Activated CD8-positive, alpha-beta memory T cell treated with anti-CD3 and anti-CD28 coated beads for 4 hours (primary cell): ENCODE measurements around the gene IL16.
"Not testable (repeated sequence)": the region's sequence is repeated elsewhere in the genome, so short reads cannot be mapped to it uniquely, and the experiment has no call there.

Experiments used
- DNase-seq, 2 donors: peaks; one replicate each; pipeline ENCODE4 v3.0.0-alpha.2; 2020; ENCODE audit warnings: low read depth in 2 of 2

The IL16 gene

DNA sequence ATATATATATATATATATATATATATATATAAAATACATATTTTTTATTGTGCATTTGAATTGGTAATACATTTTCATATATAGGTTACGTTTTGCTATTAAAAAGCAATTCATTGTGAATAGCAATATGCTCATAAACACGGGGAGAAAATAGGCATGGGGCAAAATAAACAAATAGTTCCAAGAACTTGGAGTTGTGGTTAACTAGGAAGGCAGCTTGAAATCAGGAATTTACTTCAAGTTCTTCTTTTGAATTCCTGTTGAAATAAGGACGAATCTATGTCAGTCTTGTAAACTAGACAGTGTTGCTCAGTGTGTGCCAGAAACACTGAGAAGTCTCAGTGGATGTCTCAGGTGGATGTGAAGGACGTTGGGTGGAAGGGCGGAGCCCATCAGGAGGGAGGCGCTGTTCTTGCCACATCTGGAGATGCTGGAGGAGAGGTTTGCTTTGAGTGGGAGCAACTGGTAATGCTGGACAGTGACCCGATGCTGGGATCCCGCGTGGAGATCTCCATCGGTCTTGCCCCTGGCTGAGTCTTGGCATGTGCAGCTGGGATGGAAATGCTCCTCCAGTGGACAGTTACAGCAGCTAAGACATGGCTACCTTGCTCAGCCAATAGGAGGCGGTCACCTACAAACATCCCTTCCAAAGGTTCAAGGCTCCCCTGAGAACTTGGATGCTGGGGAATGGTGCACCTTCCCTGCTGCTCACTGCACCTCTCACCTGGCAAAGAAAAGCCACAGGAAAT, 2.5 kb downstream of the IL16 start:
- DNase-seq: no peak

DNA sequence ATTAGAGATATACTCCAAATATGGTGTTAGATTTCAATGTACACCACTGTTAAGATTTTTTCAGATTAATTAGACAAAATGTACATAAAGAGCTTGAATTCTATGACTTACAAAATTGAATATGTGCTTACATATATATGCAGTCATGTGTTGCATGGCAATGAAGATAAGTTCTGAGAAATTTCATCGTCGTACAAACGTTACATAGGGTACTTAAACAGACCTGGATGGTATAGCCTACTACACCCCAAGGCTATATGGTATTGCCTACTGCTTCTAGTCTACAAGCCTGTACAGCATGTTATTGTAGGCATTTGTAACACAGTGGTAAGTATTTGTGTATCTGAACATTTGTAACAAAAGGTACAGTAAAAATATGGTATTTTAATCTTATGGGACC, 9.3 kb downstream of the IL16 start:
- DNase-seq: no peak

DNA sequence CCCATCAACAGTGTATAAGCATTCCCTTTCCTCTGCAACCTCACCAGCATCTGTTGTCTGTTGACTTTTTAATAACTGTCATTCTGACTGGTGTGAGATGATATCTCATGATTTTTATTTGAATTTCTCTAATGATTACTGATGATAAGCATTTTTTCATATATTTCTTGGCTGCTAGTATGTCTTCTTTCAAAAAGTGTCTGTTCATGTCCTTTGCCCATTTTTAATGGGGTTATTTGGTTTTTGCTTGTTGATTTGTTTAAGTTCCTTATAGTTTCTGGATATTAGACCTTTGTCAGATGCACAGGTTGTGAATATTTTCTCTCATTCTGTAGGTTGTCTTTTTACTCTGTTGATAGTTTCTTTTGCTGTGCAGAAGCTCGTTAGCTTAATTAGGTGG, 11.3 kb downstream of the IL16 start:
- DNase-seq: not testable (repeated sequence)

DNA sequence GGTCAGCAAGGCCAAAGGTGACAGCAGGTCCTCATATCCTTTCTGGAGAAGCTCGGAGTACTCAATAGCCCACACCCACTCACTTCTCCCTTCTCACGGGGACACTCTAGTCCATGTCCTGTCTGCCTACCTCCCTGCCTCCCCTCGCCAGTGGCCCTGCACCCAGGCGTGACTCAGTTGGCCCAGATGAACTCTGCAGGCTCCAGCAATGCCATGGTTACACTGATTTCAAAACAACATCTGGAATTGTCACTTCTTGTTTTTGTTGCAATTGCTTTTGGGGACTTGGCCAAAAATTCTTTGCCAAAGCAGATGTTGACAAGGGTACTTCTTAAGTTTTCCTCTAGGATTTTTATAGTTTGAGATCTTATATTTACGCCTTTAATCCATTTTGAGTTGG, 13.0 kb downstream of the IL16 start:
- no peak for DNase-seq

DNA sequence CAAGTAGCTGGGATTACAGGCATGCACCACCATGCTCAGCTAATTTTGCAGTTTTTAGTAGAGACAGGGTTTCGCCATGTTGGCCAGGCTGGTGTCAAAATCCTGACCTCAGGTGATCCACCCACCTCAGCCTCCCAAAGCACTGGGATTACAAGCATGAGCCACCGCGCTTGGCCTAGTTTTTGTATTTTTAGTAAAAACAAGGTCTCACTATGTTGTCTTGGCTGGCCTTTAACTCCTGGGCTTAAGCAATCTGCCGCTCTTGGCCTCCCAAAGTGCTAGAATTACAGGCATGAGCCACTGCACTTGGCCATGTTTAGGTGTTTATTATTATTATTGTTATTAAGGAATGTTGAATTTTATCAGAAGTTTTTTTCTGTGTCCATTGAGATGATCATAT, 14.7 kb downstream of the IL16 start:
- DNase-seq: no peak

DNA sequence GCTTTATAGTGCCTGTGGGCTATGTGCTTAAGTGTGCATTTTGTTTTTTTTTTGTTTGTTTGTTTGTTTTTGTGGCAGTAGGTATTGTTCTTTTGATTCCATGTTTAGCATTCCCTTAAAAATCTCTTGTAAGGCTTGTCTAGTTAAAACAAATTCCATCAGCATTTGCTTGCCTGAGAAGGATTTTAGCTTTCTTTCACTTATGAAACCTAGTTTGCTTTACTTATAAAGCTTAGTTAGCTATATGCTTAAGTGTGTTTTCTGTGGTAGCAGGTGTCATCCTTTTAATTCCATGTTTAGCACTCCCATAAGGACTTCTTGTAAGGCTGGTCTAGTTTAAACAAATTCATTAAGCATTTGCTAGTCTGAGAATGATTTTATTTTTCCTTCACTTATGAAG, 17.3 kb downstream of the IL16 start:
- no peak for DNase-seq

DNA sequence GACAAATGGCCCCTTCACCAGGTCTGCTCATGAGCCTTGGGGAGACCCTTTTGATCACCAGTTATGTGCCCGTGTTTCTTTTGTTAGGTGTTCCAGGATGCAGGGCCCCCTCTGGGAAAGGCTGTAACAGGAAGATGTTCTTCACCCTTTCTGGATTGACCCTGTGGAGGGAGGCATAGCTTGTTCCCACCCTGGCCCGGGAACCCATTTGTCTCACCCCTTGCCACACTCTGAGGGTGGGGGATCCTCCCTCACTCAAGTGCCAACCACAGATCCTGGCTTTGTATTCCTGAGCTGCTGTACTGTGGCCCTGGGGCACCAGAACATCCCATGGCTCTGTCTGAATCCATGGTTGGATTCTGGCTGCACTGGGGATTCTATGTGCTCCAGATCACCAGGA, 18.9 kb downstream of the IL16 start:
- no peak for DNase-seq

DNA sequence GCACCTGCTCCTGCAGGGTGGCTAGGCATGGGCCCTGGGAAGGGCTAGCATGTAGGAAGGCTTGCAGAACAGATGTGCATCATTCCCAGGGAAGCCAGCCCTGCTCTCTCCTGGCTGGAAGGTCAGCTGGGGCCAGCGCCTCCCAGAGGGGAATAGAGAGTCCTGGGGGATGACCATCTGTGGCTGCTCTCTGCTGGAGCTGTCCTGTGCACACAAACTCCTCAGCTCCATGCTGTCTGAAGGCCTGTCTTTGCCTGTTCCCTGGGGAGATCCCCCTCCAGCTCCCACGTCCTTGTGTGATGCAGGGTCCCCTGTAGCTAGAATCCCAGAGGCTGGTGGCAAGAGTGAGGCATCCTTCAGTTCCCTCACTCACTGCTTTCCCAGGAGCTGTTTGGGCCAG, 19.3 kb downstream of the IL16 start:
- no peak for DNase-seq

DNA sequence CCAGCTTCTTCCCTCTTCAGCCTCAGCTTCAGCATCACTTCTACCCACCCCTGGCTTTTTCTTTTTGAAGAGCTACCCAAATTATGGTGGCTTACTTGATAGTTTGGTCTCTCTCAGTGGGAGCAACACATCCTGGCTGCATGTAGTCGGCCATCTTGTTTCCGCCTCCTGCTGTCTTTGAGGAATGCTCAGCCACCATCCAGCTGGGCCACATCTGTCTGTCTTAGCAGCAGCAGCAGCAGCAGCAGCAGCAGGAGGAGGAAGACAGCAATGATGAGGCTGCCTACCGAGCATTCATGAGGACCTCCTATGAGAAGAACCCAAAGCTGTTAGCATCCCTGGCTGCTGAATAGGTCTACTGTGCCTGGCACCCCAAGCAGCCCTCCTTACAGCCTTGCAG, 19.7 kb downstream of the IL16 start:
- DNase-seq: no peak

DNA sequence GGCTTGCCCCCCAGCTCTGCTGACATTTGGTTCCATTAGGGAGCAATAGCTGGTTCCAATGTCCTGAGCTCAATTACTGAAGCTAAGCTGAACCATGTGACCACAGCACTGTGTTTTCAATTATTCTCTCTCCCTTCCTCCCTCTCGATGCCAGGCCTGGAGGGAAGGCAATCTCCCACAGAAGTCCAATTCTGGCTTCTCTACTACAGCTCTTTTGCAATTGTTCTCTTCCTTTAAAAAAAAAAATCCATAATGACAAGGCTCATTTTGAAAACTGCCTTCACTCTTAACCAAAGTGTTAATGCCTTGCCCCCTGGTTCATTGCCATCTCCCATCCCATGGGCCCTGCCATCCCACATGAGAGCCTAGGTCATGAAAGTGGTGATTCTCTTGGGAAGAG, 24.8 kb downstream of the IL16 start:
- no peak for DNase-seq

DNA sequence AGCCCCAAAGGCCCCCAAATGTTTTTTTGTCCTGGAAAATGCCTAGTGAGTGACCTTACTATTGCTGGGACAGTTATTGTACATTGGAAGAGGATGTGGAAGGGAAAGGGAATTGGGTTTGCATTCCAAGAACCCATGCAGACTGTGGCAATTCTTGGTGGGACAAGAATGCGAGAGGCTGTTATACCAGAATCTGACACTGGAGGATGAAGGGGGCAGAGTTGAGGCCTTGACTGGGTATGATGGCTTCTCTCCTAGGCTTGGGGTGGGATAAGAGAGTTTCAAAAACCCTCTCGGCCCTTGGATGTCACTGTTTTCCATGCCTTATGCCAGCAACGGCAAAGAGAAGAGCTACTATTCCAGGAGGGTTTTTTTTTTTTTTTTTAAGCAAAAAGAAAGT, 25.3 kb downstream of the IL16 start:
- no peak for DNase-seq

DNA sequence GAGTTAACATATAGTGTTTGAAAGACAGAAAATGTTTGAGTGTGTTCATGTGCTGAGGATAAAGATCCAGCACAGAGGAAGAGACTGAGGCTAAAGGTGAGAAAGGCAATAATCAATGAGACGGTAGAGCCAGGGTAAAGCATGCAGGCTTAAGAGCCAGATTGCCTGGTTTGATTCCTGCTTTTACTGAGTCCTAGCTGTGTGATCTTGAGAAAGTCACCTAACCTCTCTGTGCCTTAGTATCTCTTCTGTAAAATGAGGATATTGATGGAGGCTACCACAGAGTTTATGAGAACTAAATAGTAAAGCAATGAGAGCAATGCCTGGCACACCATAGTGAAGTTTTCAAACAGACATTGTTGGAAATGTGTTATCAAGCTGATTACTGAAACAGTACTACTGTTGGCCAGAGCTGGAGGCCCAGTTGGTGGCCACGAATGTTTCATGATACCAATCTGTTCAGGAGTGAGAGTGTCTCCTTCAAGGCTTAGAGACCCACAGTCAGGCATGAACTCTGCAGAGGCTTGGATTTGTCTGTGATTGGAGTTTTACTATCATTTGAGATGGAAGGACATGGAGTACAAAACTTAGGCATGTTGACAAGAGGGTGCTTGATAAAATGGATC, 26.8 kb downstream of the IL16 start:
- DNase-seq: no peak

DNA sequence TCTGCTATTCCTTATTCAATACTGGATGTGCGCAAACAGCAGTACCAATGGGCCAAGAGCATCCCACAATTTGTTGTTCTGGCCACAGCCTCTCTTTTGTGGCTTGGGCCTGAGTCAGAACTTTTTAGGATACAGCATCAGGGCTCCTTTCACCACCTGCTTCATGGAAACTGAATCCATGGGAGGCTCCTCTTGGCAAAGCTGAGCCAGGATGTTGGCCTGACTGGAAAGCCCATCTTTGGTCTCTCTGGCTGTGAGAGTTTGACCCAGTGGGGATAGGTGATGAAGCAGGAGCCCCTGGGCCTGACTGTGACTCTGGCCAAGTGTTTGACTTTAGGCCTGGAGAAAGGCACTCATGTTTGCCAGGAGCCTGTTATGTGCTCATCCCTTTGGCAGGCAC, 27.6 kb downstream of the IL16 start:
- no peak for DNase-seq

DNA sequence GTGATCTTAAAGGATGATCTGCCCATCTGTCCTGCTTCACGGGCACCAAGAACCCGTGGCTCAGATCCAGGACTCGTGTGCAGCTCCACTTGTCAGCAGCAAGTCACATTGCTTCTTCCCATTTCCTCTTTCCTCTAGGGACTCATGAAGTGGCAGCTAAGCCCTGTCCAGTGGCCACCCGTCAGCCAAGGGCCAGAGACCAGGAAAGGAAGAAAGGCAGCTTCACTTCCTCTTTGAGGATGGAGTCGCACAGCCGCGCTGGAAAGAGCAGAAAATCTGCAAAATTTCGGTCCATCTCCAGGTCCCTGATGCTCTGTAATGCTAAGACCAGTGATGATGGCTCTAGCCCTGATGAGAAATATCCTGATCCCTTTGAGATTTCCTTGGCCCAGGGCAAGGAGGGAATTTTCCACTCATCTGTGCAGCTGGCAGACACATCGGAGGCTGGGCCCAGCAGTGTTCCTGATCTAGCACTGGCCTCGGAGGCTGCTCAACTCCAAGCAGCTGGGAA, 28.5 kb downstream of the IL16 start:
- DNase-seq: no peak

DNA sequence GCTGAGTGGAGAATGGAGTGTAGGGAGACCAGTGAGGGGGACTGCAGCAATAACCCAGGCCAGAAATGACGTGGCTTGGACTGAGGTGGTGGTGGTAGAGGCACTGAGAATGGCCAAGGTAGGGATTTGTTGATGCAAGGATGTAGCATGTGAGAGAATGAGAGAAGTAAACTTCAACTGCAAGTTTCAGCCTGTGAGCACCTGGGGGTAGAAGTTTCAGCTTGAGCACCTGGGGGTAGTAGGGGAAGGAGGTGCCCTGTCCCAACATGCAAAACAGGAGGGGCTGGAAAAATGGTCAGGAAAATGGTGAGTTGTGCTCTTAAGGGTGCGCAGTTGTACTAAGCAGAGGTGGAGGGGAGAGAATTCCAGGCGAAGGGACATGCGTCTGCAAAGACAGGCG, 31.0 kb downstream of the IL16 start:
- DNase-seq: no peak

DNA sequence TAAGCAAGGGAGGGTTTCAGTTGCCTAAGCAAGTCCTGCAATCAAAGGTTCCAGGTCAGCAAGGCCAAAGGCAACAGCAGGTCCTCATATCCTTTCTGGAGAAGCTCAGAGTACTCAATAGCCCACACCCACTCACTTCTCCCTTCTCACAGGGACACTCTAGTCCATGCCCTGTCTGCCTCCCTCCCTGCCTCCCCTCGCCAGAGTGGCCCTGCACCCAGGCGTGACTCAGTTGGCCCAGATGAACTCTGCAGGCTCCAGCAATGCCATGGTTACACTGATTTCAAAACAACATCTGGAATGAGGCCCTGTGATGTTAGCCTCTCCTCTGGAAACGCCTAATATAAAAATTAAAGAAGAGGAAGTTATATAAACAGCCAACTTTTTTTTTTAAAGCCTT, 32.9 kb downstream of the IL16 start:
- no peak for DNase-seq

DNA sequence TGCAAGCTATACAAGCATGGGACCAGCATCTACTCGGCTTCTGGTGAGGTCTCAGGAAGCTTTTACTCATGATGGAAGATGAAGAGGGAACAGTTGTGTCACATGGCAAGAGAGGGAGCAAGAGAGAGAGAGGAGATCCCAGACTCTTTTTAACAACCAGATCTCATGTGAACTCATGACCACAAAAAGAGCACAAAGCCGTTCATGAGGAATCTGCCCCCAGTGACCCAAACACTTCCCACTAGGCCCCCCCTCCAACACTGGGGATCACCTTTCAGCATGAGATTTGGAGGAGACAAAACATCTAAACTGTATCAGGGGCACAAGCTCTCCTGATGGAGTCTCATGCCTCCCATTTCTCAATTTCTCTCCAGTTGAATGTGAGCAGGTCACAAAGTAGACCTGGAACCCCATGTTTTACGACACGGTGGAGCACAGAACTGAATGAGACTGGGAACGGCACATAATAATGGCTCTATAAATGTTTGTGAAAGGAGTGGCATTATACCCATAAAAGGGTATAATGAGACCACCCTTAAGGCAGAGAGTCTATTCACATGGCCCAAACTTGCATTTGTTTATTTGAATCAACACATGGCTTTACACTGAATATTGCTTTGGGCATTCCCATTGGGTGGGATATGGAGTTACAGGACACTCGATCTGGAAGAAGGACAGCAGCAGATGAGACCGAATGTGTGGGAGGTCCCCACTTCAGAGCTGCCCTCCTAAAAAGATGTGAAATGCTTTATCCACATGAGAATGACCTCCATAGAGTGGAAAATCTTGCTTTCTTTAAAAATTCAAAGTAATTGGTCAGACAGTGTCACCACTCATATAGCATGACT, 38.8 kb downstream of the IL16 start:
- DNase-seq: no peak

DNA sequence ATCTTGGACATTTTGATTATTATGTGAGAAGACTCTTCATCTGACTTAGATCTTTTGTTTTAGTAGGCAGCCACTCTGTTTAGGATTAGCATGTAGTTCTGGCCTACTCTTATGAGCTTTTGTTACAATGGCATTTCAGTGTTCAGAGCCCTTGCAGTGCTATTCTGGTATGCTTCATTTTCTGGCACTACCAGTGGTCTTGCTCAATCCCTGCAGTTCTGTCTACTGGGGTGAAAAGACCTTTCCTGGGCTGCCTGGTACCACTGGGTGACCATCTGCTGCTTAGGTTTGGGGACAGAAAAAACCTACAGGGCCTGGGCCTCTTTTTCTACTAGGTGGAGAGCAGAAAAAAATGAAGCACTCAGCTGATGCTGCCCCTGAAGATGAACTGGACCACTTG, 42.5 kb downstream of the IL16 start:
- DNase-seq: no peak

DNA sequence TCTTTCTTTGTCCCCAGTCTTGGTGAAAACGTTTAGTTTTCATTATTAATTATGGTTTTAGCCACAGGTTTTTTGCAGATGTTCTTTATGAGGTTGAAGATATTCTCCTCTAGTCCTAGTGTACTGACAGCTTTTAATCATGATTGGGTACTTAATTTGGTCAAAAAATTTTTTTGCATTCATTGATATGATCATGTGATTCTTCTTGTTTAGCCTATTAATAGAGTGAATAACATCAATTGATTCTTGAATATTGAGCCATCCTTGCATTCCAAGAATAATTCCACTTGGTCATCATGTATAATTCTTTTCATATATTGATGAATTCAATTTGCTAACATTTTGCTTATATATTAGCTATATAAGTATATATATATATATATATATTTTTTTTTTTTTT, 46.1 kb downstream of the IL16 start:
- DNase-seq: no peak

DNA sequence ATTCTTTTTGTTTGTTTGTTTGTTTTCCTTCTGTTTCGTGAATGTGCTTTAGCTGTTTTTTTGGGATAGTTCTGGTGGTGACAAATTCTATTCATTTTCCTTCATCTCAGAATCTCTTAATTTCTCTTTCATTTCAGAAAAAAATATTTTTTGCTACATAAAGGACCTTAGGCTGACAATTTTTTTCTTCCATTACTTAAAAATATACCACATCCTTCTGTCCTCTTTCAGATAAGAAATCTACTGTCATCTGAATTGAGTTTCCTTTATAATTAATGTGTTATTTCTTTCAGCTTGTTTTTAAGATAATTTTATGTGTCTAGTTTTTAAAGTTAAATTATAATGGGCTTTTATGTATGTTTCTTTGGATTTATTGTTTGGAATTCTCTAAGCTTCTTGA, 47.6 kb downstream of the IL16 start:
- DNase-seq: no peak

DNA sequence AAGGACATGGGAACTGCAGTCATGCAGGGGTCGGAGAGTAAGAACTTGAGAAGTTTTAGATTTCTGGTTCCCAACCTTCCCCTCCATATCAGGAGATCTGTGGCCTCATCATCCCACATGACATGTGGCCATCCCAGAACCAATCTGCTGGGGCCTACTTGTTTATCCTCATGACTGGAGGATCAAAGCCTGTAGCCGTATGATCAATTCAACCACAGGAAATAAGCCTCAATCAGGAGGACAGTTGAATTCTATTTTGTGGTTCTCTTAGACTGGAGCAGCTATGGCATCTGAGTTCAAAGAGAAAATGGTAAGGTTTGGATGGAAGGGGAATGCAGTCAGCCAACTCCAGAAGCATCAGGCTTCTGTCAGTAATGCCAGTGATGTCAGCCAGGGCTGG, 57.2 kb downstream of the IL16 start:
- no peak for DNase-seq

DNA sequence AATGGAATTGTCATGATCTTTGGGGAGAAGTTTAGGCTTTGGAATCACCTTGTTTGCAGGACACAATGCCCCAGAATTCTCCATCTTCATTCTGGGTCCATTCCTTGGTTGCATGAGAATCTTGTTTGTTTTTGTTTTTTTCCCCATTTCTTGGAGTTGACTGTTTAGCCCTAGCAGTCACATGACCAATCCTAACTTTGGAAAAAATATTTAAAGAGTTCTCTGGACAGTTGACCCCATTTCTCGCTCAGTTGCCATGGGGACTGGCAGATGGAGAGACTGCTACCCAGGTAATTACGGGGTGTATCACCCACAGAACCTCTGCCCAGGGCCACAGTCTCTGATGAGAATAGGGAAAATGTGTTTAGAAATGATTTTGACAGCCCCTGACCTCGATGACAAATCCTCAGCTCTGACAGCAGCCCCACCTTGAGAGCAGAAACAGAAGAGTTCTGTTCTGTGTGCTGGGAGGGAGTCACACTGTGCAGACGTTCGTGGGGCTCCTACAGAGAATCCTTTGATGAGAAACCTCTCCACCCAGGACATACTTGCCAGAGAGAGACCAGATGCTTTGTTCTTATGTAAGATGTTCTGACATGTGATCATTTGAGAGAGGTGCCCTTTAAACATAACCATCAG, 57.7 kb downstream of the IL16 start:
- no peak for DNase-seq
